ENCODE results near the gene PRR15L. TPM values are rescaled to one million over a fixed set of nuclear protein-coding genes. Genes with fewer than 3 reads are reported as not detected.

The PRR15L gene
- total and polyA plus RNA-seq, 2 experiments from 2014 or later, result 0.57 TPM; not detected in 1

- no peak for TF ChIP-seq ZNF462 (CRISPR knock-in tag; IDR thresholded peaks at IDR 0.05)
- no peak for TF ChIP-seq ETS1 (IDR thresholded peaks at IDR 0.05)
- no peak for TF ChIP-seq NANOG (IDR thresholded peaks at IDR 0.05; ENCODE audit: borderline replicate concordance)
- no peak for TF ChIP-seq POLR2AphosphoS5 (IDR thresholded peaks at IDR 0.05; ENCODE audit: low read depth)
Observed at GRCh38 chr17:47968836-47969235, 11.2 kb upstream of the PRR15L start (continued).

GRCh38 chr17:47967607-47968252, 10.0 kb upstream of the PRR15L start:
- peaks cover 2% of the 10 kb centered on the region; the same call in 1 of the 3 replicates for H3K9me3 Mint-ChIP-seq
- Histone ChIP-seq H3K4me2 (no peak overlapping the region), H3K4me3 (no peak overlapping the region), H3K27me3 (ENCODE audit: insufficient read depth) (no peaks in the 10 kb centered on the region), H3K27ac (ENCODE audit: low read depth) (no peak overlapping the region), H2AFZ (no peak overlapping the region), H3K36me3 (ENCODE audit: insufficient read depth) (no peaks in the 10 kb centered on the region), H3K9me2 (ENCODE audit: insufficient read depth) (no peaks in the 10 kb centered on the region), H3K4me1 (ENCODE audit: insufficient read depth) (peaks cover 11% of the 10 kb centered on the region), H3K79me2 (replicated peaks; ENCODE audit: insufficient read depth) (0 out of 2 replicates have a peak, but pooled peaks cover 7% of the 10 kb centered on the region), H3F3A (replicated peaks; ENCODE audit: low read depth) (no peaks in the 10 kb centered on the region; the same call in 1 of the 2 replicates), H4K20me1 (replicated peaks; ENCODE audit: insufficient read depth) (no peaks in the 10 kb centered on the region; the same call in 1 of the 2 replicates)
- H3K27me3 Mint-ChIP-seq (ENCODE audit: insufficient read depth, low read depth, poor library complexity), result peaks cover 12% of the 10 kb centered on the region
- no peak for TF ChIP-seq EZH2 (IDR thresholded peaks at IDR 0.05; ENCODE audit: low read depth, unreplicated experiment)
- TF ChIP-seq REST (IDR thresholded peaks at IDR 0.05; ENCODE audit: unreplicated experiment), result no peak
- H3K4me1 Mint-ChIP-seq, result peaks cover 4% of the 10 kb centered on the region
- H3K4me3 Mint-ChIP-seq, result no peak overlapping the region
- ATAC-seq (no peak), DNase-seq (ENCODE audit: low spot score) (no peak)
- H3K36me3 Mint-ChIP-seq (ENCODE audit: low read depth), result no peaks in the 10 kb centered on the region
- H3K27ac Mint-ChIP-seq, result no peak overlapping the region
